T-helper 1 cell (primary cell): ENCODE measurements around the gene WNT1.

Experiments
- DNase-seq, 5 donors: peaks; one replicate each; pipeline ENCODE4 v3.0.0-alpha.2; 2012 to 2020

The WNT1 gene

GRCh38 chr12:49030714-49031572 is 52.8 kb downstream of the WNT1 start:
- no peak for DNase-seq

DNA sequence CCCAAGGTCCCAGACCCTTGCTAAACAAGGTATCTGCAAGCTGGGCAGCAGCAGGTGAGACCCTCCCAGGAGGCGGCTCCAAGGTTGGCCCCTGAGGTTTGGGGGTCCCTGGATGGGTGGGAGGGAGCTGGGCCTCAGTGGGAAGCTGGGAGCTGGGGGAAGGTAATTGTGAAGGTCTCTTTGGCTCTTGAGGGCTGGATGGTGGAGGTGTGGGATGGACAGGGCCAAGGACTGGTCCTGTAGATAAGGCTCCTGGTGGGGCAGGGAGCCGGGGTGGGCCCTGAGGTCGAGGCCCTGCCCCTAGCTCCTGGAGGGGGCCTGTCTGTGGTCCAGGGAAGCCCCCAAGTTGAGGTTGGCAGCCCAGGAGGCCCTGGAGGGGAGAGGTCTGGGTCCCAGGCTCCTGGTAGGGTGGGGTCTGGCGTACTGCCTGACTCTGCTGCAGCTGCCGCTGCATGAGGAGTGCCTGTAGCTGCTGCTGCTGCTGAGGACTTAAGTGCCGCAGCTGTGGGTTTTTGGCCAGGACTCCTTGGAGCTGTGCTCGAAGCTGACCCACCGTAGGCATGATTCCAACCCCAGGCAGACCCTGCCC is 53.5 kb downstream of the WNT1 start:
- DNase-seq = no peak
